ENCODE measurements around the gene RPAP2. TPM values are rescaled to one million over a fixed set of nuclear protein-coding genes. Genes with fewer than 3 reads are reported as not detected.

The RPAP2 gene
- total RNA-seq, 1 donor from 2014 or later = 22.3 TPM

GRCh38 chr1:92359986-92360385 lies 61.1 kb downstream of the RPAP2 start:
- intact Hi-C loops (cut with DNase I) = no loop called here
- Histone ChIP-seq H3K4me1 (no peaks in the 10 kb centered on the region), H3K4me3 (no peak overlapping the region), H3K36me3 (peaks cover 24% of the 10 kb centered on the region), H3K27me3 (no peaks in the 10 kb centered on the region), H3K9me3 (no peaks in the 10 kb centered on the region), H3K27ac (no peak overlapping the region)
- no peak for TF ChIP-seq CTCF (IDR thresholded peaks at IDR 0.05)
- DNase-seq (no peak), ATAC-seq (no peak)

- ATAC-seq (no peak), DNase-seq (no peak)
- intact Hi-C loops (cut with DNase I) = no loop called here
- H3K27ac ChIP-seq = no peak overlapping the region
- no peaks in the 10 kb centered on the region for H3K9me3 ChIP-seq
- TF ChIP-seq CTCF (IDR thresholded peaks at IDR 0.05) = no peak
- no peaks in the 10 kb centered on the region for H3K27me3 ChIP-seq
- H3K36me3 ChIP-seq = peaks cover 13% of the 10 kb centered on the region
- H3K4me3 ChIP-seq = no peak overlapping the region
- H3K4me1 ChIP-seq = no peaks in the 10 kb centered on the region
Observed at GRCh38 chr1:92362970-92363369, 64.1 kb downstream of the RPAP2 start.

- Histone ChIP-seq H3K9me3 (no peaks in the 10 kb centered on the region), H3K4me3 (no peak overlapping the region), H3K36me3 (peaks cover 8% of the 10 kb centered on the region), H3K27me3 (no peaks in the 10 kb centered on the region), H3K4me1 (no peaks in the 10 kb centered on the region), H3K27ac (no peak overlapping the region)
- no peak for DNase-seq
- no peak for TF ChIP-seq CTCF (IDR thresholded peaks at IDR 0.05)
- ATAC-seq = no peak
- intact Hi-C loops (cut with DNase I) = no loop called here
Observed at GRCh38 chr1:92363401-92363800, 64.5 kb downstream of the RPAP2 start.

- intact Hi-C loops (cut with DNase I) = no loop called here
- Histone ChIP-seq H3K36me3 (peaks cover 11% of the 10 kb centered on the region), H3K9me3 (no peaks in the 10 kb centered on the region), H3K4me1 (no peaks in the 10 kb centered on the region), H3K4me3 (no peak overlapping the region), H3K27me3 (no peaks in the 10 kb centered on the region), H3K27ac (no peak overlapping the region)
- TF ChIP-seq CTCF (IDR thresholded peaks at IDR 0.05) = no peak
- ATAC-seq = no peak
- DNase-seq = no peak
Observed at GRCh38 chr1:92365378-92366039, 66.7 kb downstream of the RPAP2 start.

- Histone ChIP-seq H3K27me3 (no peaks in the 10 kb centered on the region), H3K36me3 (peaks cover 11% of the 10 kb centered on the region), H3K4me1 (no peaks in the 10 kb centered on the region), H3K4me3 (no peak overlapping the region), H3K27ac (no peak overlapping the region), H3K9me3 (no peaks in the 10 kb centered on the region)
- ATAC-seq = no peak
- TF ChIP-seq CTCF (IDR thresholded peaks at IDR 0.05) = no peak
- no peak for DNase-seq
- intact Hi-C loops (cut with DNase I) = no loop called here
Observed at GRCh38 chr1:92366040-92366395, 67.2 kb downstream of the RPAP2 start.

GRCh38 chr1:92367496-92367895 lies 68.6 kb downstream of the RPAP2 start:
- no peaks in the 10 kb centered on the region for H3K9me3 ChIP-seq
- peaks cover 11% of the 10 kb centered on the region for H3K36me3 ChIP-seq
- no peaks in the 10 kb centered on the region for H3K27me3 ChIP-seq
- no peak overlapping the region for H3K27ac ChIP-seq
- ATAC-seq (no peak), DNase-seq (no peak)
- intact Hi-C loops (cut with DNase I) = no loop called here
- no peak overlapping the region for H3K4me3 ChIP-seq
- no peak for TF ChIP-seq CTCF (IDR thresholded peaks at IDR 0.05)
- H3K4me1 ChIP-seq = no peaks in the 10 kb centered on the region

Data from upper lobe of right lung (tissue), 1 donor.